Measurements from ENCODE around the gene SUPT5H. TPM values are rescaled to one million over a fixed set of nuclear protein-coding genes. Genes with fewer than 3 reads are reported as not detected.
A peak's percentile ranks its signal among the peaks of the same experiment; 100 is the strongest.

Gene SUPT5H
- total RNA-seq, 1 donor from 2014 or later = 106 TPM

DNA sequence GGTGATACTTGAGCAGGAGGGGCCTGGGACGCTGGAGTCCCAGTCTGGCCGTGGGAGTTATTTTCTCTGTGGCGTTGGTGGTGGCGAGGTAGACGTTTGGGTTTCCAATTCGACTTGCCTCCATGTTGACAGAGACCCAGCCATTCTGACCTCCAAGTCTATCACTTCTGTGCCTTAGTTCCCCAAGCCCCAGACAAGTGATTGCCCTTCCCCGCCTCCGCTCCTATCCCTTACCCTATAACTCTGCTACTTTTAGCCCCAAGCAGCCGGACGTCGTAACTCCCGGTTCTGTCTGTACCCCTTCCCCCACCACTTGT lies 35.8 kb downstream of the SUPT5H start:
- no peaks in the 10 kb centered on the region for H3K27me3 Mint-ChIP-seq (ENCODE audit: low read depth)
- no peak for DNase-seq (ENCODE audit: low spot score)
- peak overlapping the region; percentile 90 for H3K4me3 Mint-ChIP-seq (ENCODE audit: unreplicated experiment)

GRCh38 chr19:39481676-39482075 lies 36.3 kb downstream of the SUPT5H start:
- H3K9me3 Mint-ChIP-seq (ENCODE audit: low read depth) = no peaks in the 10 kb centered on the region
- DNase-seq (ENCODE audit: low spot score) = no peak
- TF ChIP-seq CTCF (IDR thresholded peaks at IDR 0.05) = no peak
- H3K27me3 Mint-ChIP-seq (ENCODE audit: low read depth) = no peaks in the 10 kb centered on the region
- peak overlapping the region; percentile 90 for H3K4me3 Mint-ChIP-seq (ENCODE audit: unreplicated experiment)
- peaks cover 21% of the 10 kb centered on the region for H3K4me1 Mint-ChIP-seq (ENCODE audit: low read depth)
- peaks cover 7% of the 10 kb centered on the region for H3K36me3 Mint-ChIP-seq (ENCODE audit: low read depth)
- H3K27ac Mint-ChIP-seq (ENCODE audit: unreplicated experiment) = peak overlapping the region; percentile 88

More for the DNA sequence above, 35.8 kb downstream of the SUPT5H start:
- Mint-ChIP-seq H3K27ac (ENCODE audit: unreplicated experiment) (peak overlapping the region; percentile 88), H3K4me1 (ENCODE audit: low read depth) (peaks cover 21% of the 10 kb centered on the region), H3K36me3 (ENCODE audit: low read depth) (peaks cover 8% of the 10 kb centered on the region), H3K9me3 (ENCODE audit: low read depth) (no peaks in the 10 kb centered on the region)
- TF ChIP-seq CTCF (IDR thresholded peaks at IDR 0.05) = no peak

DNA sequence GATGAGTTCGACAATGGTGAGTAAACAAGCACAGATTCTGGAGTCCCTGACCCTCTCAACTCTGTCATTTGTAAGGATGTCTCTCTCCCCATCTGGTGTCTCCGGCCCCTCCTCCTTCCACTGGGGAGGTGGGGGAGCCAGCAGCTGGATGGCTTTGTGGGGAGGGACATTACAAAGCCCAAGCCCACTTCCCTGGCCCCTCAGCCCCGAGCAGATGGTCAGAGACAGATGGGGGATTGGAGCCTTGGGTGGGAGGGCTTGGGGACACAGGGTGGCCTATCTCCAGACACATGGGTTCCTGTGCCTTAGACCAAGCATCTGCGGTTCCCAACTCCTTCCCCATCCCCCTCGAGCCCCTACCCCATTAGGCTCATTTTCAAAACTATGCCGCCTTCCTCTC lies 37.8 kb downstream of the SUPT5H start:
- no peak overlapping the region for H3K4me3 Mint-ChIP-seq (ENCODE audit: unreplicated experiment)

GRCh38 chr19:39489756-39490155 lies 44.4 kb downstream of the SUPT5H start:
- Mint-ChIP-seq H3K4me3 (ENCODE audit: unreplicated experiment) (no peak overlapping the region), H3K4me1 (ENCODE audit: low read depth) (no peaks in the 10 kb centered on the region), H3K9me3 (ENCODE audit: low read depth) (no peaks in the 10 kb centered on the region), H3K27me3 (ENCODE audit: low read depth) (no peaks in the 10 kb centered on the region), H3K36me3 (ENCODE audit: low read depth) (peaks cover 25% of the 10 kb centered on the region), H3K27ac (ENCODE audit: unreplicated experiment) (no peak overlapping the region)
- DNase-seq (ENCODE audit: low spot score) = no peak
- TF ChIP-seq CTCF (IDR thresholded peaks at IDR 0.05) = no peak

More for the DNA sequence above, 37.8 kb downstream of the SUPT5H start:
- peaks cover 11% of the 10 kb centered on the region for H3K36me3 Mint-ChIP-seq (ENCODE audit: low read depth)
- H3K27ac Mint-ChIP-seq (ENCODE audit: unreplicated experiment) = no peak overlapping the region
- H3K9me3 Mint-ChIP-seq (ENCODE audit: low read depth) = no peaks in the 10 kb centered on the region
- TF ChIP-seq CTCF (IDR thresholded peaks at IDR 0.05) = no peak
- no peak for DNase-seq (ENCODE audit: low spot score)
- H3K4me1 Mint-ChIP-seq (ENCODE audit: low read depth) = peaks cover 21% of the 10 kb centered on the region
- no peaks in the 10 kb centered on the region for H3K27me3 Mint-ChIP-seq (ENCODE audit: low read depth)

DNA sequence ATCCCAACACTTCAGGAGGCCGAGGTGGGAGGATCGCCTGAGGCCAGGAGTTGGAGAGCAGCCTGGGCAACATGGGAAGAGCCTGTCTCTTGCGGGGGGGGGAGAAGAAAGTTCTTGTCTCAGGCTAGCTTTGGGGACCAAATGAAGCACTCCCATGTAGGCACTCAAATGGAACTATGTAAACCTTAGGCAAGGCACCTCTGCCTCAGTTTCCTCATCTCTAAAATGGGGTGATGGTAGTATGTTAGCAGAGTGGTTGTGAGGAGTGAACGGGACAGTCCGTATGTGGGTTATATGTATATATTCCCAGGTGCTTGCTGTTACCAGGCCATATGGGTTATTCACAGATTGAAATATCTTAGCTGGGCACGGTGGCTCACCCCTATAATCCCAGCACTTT lies 46.8 kb downstream of the SUPT5H start:
- Mint-ChIP-seq H3K36me3 (ENCODE audit: low read depth) (peaks cover 17% of the 10 kb centered on the region), H3K9me3 (ENCODE audit: low read depth) (no peaks in the 10 kb centered on the region), H3K4me1 (ENCODE audit: low read depth) (no peaks in the 10 kb centered on the region), H3K27ac (ENCODE audit: unreplicated experiment) (no peak overlapping the region), H3K4me3 (ENCODE audit: unreplicated experiment) (no peak overlapping the region), H3K27me3 (ENCODE audit: low read depth) (peaks cover 8% of the 10 kb centered on the region)
- TF ChIP-seq CTCF (IDR thresholded peaks at IDR 0.05) = no peak
- DNase-seq (ENCODE audit: low spot score) = no peak

Data from chondrocyte (in vitro differentiated cells).